Chondrocyte (in vitro differentiated cells): ENCODE measurements around the gene DGKH. TPM values are rescaled to one million over a fixed set of nuclear protein-coding genes. Genes with fewer than 3 reads are reported as not detected.
A peak's percentile ranks its signal among the peaks of the same experiment; 100 is the strongest.

Source experiments
- DNase-seq: peaks from one replicate; pipeline ENCODE4 v3.0.0; 2021; ENCODE audit warnings: mixed read lengths, low spot score
- H3K27ac Mint-ChIP-seq: one replicate; pipeline ENCODE4 v1.8.0; 2021; ENCODE audit warnings: mild to moderate bottlenecking, moderate library complexity, mixed read lengths; ENCODE audit not compliant: unreplicated experiment
- H3K27me3 Mint-ChIP-seq: 2 replicates; pipeline ENCODE4 v1.8.0; 2021; ENCODE audit warnings: low read depth, mixed read lengths
- H3K36me3 Mint-ChIP-seq: 2 replicates; pipeline ENCODE4 v1.8.0; 2021; ENCODE audit warnings: low read depth, mixed read lengths
- H3K4me1 Mint-ChIP-seq: 2 replicates; pipeline ENCODE4 v1.8.0; 2021; ENCODE audit warnings: low read depth, mild to moderate bottlenecking, mixed read lengths
- H3K4me3 Mint-ChIP-seq: one replicate; pipeline ENCODE4 v1.8.0; 2021; ENCODE audit warnings: mild to moderate bottlenecking, moderate library complexity, mixed read lengths; ENCODE audit not compliant: unreplicated experiment
- H3K9me3 Mint-ChIP-seq: 2 replicates; pipeline ENCODE4 v1.8.0; 2021; ENCODE audit warnings: low read depth, mixed read lengths
- total RNA-seq: library from RNA; stranded (reverse); gene quantifications from 3 replicates; pipeline ENCODE4 v1.2.1, GENCODE V29; 2021
- TF ChIP-seq, protein P1 (sequence below): fragments of 200-600 bp; sonication (generic); IDR thresholded peaks from 2 replicates; pipeline ENCODE4 v1.5.0; 2021; ENCODE audit warnings: antibody characterized with exemption, mild to moderate bottlenecking, moderate library complexity

DGKH gene
- total RNA-seq, 1 donor from 2014 or later, result 14.7 TPM

DNA sequence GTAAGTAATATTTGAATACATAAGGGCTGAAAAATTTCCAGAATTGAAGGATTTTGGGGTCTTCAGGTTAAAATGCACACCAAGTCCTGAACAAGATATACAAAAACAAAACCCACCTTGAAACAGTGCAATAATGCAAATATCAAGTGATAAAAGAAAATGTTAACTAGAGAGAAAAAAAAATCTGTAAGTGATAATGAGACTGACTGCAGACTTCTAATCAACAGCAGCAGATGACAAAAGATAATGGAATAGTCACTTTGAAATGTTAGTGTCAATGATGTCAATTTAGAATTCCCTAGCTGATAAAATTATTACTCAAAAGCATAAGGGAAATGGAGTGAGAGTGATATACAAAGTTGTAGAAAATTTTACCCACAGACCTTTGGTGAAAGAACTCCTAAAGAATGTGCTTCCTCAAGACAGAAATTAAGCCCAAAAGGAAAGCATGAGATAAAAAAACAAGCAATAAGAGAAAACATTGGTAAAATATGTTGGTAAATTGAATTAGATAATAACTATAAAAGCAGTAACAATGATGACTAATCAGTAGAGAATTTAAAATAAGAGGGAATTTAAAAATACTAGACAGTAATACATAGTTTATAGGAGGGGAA is 12.4 kb upstream of the DGKH start:
- DNase-seq, result no peak
- H3K27ac Mint-ChIP-seq, result no peak overlapping the region
- peaks cover 12% of the 10 kb centered on the region for H3K4me1 Mint-ChIP-seq
- H3K27me3 Mint-ChIP-seq, result no peaks in the 10 kb centered on the region
- TF ChIP-seq, protein P1, sequence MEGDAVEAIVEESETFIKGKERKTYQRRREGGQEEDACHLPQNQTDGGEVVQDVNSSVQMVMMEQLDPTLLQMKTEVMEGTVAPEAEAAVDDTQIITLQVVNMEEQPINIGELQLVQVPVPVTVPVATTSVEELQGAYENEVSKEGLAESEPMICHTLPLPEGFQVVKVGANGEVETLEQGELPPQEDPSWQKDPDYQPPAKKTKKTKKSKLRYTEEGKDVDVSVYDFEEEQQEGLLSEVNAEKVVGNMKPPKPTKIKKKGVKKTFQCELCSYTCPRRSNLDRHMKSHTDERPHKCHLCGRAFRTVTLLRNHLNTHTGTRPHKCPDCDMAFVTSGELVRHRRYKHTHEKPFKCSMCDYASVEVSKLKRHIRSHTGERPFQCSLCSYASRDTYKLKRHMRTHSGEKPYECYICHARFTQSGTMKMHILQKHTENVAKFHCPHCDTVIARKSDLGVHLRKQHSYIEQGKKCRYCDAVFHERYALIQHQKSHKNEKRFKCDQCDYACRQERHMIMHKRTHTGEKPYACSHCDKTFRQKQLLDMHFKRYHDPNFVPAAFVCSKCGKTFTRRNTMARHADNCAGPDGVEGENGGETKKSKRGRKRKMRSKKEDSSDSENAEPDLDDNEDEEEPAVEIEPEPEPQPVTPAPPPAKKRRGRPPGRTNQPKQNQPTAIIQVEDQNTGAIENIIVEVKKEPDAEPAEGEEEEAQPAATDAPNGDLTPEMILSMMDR, result no peak
- peaks cover 19% of the 10 kb centered on the region for H3K9me3 Mint-ChIP-seq
- peaks cover 1% of the 10 kb centered on the region for H3K36me3 Mint-ChIP-seq
- H3K4me3 Mint-ChIP-seq, result no peak overlapping the region

DNA sequence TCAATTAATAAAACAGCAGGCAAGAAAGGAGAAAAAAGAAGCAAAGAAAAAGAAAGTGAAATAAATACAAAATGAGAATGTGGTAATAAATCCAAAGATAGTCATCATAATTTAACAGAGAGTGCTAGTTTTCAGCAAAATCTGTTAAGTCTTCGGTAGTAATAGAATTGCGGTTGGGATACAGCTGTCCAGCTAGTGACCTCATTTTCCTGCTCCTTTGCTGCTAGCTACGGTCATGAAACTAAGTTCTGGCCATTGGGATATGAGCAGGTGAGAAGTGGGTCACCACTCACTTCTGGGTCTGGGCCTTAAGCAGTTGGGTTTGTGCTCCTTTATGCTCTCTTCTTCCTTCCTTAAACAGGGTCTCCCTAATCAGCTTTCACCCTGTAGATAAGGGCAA is 11.7 kb upstream of the DGKH start:
- DNase-seq, result no peak
- H3K4me3 Mint-ChIP-seq, result no peak overlapping the region
- peaks cover 16% of the 10 kb centered on the region for H3K4me1 Mint-ChIP-seq
- H3K27me3 Mint-ChIP-seq, result no peaks in the 10 kb centered on the region
- H3K36me3 Mint-ChIP-seq, result peaks cover 1% of the 10 kb centered on the region
- TF ChIP-seq, protein P1, result no peak
- H3K27ac Mint-ChIP-seq, result no peak overlapping the region
- H3K9me3 Mint-ChIP-seq, result peaks cover 19% of the 10 kb centered on the region

- H3K27me3 Mint-ChIP-seq, result no peaks in the 10 kb centered on the region
- TF ChIP-seq, protein P1, result no peak
- peak overlapping the region; percentile 80 for H3K4me3 Mint-ChIP-seq
- H3K9me3 Mint-ChIP-seq, result peaks cover 19% of the 10 kb centered on the region
- H3K36me3 Mint-ChIP-seq, result peaks cover 1% of the 10 kb centered on the region
- DNase-seq, result no peak
- no peak overlapping the region for H3K27ac Mint-ChIP-seq
- H3K4me1 Mint-ChIP-seq, result peaks cover 26% of the 10 kb centered on the region
Observed at GRCh38 chr13:42038661-42039456, 9.6 kb upstream of the DGKH start.

GRCh38 chr13:42039457-42039945 is 8.9 kb upstream of the DGKH start:
- no peak for DNase-seq
- Mint-ChIP-seq H3K36me3 (peaks cover 1% of the 10 kb centered on the region), H3K27me3 (no peaks in the 10 kb centered on the region), H3K9me3 (peaks cover 19% of the 10 kb centered on the region), H3K27ac (peak overlapping the region; percentile 81), H3K4me3 (peak overlapping the region; percentile 80), H3K4me1 (peaks cover 26% of the 10 kb centered on the region)
- TF ChIP-seq, protein P1, result no peak

DNA sequence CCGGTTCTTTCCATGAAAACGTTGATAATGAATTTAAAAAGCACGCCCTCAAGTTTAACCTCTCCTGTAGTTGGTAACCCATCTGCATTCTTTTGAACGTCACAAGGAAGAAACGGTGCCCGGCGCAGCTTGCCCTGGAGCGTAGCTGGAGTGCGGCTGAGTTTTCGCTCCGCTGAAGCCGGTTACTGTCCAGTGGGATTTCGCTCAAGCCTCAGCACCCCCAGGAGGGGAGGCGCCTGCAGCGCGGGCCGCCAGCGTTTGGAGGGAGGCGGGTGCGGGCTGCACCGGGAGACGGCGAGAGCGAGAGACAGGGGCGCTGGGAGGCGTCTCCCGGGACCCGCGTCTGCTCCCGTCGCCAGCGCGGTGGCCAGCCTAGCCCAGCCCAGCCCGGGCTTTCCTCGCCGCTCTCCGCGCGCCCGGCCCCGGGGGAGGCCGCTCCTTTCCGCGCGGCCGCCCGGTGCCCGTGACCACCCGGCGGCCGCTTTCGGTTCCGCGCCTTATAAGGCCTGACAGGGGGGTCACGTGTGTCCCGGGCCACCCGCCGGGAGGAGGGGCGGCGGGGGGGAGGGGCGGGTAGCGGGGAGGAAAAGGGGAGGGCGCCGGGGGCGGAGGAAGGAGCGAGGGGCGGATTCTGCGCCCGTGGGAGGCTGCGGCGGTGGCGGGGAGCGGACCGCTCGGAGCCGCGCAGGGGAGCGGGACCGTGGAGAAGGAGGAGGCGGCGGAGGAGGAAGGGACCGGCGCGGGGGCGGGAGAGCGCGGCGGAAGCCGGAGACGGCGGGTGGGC is 8.3 kb upstream of the DGKH start:
- no peak for DNase-seq
- TF ChIP-seq, protein P1, result no peak
- Mint-ChIP-seq H3K9me3 (peaks cover 16% of the 10 kb centered on the region), H3K4me3 (peak overlapping the region; percentile 80), H3K27ac (peak overlapping the region; percentile 81), H3K27me3 (no peaks in the 10 kb centered on the region), H3K4me1 (peaks cover 26% of the 10 kb centered on the region), H3K36me3 (no peaks in the 10 kb centered on the region)
